GM21825 (cell line): ENCODE results near the gene ATP7A.
"Not testable (repeated sequence)": the region's sequence is repeated elsewhere in the genome, so short reads cannot be mapped to it uniquely, and the experiment has no call there.

Source experiments
- ATAC-seq: cut with Tn5 transposase; IDR thresholded peaks from one replicate; pipeline ENCODE4 v1.9.1; 2021; ENCODE audit warnings: mild to moderate bottlenecking, moderate library complexity; ENCODE audit not compliant: unreplicated experiment

The ATP7A gene

DNA sequence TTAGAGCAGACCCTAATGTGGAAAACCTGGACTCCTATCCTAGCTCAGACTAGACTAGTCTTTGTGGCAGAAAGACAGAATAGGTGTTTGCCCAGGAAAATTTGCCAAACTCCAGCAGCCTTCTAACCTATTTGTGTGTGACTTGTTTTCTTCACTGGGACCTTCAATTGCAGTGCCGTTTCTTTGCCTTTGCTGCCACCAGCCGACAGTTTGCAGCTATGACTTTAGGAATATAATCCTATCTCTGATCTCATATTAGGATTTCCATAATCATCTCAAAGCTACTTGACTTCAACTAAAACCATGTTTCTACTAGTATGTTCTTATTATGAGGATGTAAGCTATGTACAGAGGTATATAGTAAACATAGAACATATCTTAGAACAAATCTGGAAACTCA is 119.2 kb downstream of the ATP7A start:
- ATAC-seq, result no peak

DNA sequence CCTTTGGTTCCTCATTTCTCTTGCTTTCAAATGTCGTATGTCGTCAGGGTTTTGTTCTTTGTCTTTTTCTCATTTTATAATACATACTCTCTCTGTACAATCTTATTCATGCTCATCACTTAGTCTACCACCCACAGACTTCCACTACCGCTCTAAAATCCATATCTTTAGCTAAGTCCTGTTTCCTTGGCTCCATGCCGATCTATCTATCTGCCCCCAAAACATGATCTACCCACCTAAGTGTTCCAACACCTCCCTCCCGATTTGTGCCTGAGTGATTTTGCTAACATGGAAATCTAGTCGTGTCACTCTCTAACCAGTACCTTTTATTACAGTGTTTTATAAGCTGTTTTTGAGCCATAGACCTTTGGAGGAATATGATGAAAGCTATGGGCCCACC is 124.6 kb downstream of the ATP7A start:
- no peak for ATAC-seq

DNA sequence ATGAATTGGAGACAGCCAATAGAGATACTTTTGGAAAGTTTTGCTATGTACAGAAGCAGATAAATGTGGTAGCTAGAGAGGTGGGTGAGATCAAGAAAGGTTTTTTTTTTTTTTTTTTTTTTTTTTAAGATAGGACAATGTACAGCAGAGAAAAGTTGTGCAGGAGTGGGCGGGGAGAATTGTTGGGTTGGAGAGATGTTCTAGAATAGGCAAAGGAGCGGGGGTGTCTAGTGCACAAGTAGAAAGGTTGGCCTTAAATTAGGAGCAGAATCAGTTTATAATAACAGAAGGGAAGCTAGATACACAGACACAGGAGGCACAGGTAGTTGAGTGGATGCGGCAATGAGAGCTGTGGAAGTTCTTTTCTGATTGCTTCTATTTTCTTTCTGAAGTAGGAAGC is 127.4 kb downstream of the ATP7A start:
- no peak for ATAC-seq

DNA sequence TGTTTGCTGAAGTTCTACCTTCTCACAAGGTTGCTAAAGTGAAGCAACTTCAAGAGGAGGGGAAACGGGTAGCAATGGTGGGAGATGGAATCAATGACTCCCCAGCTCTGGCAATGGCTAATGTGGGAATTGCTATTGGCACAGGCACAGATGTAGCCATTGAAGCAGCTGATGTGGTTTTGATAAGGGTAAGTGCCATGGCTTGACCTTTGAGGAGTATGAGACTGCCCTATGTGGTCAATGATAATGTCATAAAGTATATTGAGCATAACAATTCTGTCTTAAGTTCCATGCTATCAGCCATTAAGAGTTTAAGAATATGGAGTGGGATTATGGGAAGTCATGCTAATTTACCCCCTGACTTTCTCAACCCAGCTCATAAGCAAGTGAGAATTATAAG is 132.1 kb downstream of the ATP7A start:
- ATAC-seq, result no peak

DNA sequence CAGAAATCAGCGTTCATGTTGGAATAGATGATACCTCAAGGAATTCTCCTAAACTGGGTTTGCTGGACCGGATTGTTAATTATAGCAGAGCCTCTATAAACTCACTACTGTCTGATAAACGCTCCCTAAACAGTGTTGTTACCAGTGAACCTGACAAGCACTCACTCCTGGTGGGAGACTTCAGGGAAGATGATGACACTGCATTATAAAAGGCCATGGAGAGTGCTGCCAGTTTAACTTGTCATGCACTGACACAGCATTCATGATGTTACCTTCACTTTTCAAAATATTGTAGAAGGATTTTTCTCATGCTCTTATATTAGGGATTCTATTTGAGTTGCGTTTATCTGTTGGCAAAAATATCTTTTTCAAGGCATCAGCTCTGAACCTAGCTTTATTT is 135.9 kb downstream of the ATP7A start:
- ATAC-seq, result no peak

DNA sequence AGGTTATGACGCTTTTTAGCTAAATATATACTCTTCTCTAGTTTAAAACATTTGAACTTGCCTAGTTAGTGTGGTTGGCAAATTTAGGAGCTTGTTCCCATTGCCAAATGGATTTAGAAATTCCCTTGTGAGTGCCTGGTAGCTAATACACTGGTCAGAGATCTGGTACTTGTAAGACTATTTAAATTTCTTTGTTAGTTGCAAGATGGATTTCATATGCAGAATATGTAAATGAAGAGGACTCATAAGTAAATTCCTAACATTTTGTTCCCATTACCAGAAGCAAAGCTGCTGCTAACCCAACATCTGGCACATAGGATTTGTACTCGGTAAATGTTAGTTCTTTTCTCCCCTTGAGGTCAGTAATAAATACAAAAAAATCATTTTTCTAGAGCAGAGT is 137.6 kb downstream of the ATP7A start:
- no peak for ATAC-seq

DNA sequence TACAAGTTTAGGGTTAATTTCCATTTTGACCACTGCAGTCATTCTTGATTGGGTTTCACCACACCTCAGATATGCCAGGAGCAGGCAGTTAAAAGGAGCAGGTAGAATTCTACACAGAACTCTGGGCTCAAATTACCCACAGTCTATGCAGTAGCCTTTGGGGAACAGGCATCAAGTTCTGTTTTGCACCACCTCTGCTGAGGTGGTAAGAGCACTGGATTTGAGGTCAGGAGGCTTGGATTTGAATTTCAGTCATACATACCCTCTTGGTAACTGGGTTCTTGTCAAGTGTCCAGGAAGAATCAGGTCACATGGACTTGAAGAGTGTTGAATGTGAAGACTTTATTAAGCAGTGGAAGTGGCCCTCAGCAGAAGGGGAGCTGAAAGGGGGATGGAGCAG is 153.2 kb downstream of the ATP7A start:
- no peak for ATAC-seq

DNA sequence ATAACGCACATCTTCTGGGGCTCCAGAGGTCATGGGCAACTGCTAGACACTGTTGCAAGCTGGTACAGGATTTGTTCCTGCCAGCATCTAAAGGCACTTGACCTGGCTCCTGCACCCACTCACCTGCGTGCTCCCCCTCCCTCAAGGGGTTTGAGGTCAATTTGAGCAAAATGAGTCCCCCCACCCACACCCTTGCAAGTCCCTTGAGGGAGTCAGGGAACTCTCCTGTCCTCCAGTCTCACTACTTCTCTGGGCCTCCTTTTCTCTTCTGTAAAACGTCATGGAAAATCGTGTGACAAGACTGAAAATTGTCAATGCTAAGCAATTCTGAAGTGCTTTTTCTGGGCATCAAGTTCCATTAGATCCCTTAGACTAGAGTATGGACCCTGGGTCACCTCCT is 153.7 kb downstream of the ATP7A start:
- ATAC-seq, result no peak

DNA sequence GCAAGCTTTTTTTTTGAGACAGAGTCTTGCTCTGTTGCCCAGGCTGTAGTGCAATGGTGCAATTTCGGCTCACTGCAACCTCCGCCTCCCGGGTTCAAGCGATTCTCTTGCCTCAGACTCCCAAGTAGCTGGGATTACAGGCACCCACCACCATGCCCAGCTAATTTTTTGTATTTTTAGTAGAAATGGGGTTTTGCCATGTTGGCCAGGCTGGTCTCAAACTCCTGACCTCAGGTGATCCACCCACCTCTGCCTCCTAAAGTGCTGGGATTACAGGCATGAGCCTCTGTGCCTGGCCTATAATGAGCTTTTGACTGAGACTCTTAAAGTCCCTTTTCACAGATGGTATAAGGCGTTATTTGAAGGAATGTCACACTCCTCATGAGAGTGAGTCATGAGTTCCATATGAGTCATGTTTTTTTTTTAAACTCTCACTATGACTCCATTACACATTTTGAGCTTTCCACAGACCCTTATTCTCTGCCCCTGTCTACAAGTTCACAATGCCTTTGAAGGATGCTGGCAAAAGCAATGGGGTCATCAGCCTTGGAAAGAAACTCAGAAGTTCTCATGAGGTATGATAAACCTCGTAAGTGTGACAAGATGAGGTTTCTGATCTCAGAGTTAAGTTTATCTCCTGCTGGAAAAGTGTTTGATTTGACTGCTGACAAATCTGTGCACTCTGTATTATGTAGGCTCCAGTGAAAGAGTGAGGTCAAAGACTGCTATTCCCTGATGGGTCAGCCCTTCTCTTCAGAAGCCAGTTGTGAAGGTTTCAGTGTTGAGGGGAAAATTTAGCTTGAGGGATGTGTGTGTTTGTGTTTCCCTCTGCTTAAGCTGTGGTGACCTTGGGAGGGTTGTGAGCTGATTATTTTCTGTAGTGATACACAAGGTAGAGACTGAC is 154.5 kb downstream of the ATP7A start:
- ATAC-seq, result peak; percentile 79

DNA sequence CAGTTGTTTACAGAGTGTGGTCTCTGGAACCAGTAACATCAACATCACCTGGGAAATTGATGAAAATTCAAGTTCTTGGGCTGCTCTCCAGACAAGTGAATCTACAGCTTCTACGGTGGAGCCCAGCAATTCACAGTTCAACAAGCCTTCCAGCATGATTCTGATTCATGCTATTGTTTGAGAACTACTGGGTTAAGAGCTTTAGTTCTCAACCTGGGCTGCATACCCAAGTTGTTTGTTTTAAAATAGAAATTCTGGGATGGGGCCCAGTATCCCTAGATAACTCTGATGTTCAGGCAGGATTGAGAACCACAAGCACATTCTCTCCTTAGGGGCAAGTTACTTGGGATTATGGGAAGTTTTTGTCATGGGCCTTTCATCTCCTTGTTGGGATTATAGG is 155.6 kb downstream of the ATP7A start:
- ATAC-seq, result no peak

DNA sequence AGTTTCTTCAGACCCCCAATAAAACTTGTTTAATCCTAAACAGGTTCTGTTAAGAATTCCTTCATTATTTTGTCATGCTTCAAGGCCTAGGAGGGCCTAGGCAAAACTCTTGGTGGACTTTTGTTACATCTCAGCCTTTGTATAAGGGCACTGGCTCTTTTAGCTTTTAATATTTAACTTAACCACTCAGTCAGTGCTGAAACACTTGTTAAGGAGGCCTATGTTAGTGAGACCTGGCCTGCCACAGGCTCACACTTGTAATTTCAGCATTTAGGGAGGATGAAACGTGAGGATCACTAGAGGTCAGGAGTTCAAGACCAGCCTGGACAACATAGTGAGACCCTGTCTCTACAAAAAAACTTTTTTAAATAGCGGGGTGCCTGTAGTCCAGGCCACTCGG is 160.8 kb downstream of the ATP7A start:
- no peak for ATAC-seq

DNA sequence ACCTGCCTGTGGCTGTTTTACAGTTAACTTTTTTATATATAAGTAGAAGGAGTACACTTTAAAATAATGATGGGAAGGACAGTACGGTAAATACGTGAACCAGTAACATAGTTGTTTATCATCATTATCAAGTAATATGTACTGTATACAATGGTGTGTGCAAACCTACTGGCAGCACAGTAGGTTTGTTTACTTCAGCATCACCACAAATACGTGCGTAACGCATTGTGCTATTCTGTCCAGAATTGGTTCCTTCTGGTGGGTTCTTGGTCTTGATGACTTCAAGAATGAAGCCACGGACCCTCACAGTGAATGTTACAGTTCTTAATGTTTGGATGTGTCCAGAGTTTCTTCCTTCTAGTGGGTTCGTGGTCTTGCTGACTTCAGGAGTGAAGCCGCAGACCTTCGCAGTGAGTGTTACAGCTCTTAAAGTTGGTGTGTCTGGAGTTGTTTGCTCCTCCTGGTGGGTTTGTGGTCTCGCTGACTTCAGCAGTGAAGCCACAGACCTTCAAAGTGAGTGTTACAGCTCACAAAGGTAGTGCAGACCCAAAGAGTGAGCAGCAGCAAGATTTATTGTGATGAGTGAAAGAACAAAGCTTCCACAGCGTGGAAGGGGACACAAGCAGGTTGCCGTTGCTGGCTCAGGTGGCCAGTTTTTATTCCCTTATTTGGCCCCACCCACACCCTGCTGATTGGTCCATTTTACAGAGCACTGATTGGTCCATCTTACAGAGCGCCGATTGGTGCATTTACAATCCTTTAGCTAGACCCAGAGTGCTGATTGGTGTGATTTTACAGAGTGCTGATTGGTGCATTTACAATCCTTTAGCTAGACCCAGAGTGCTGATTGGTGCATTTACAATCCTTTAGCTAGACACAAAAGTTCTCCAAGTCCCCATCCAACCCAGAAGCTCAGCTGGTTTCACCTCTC is 162.9 kb downstream of the ATP7A start:
- not testable (repeated sequence) for ATAC-seq

DNA sequence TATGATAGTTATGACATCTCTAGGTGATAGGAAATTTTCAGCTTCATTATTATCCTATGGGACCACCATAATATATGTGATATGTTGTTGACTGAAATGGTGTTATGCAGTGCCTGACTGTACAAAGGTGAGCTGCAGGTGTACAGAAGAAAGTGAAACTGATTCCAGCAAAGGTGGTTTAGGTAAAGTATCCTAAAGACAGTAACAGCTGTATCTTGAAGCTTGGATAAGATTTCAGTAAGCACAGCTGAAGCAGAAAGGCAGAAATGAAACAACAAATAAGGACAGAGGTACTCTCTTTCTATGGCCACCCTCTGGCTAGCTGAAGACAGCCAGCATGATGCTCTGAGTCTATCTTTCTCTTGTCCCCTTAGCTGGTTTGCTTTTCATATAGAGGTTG is 163.6 kb downstream of the ATP7A start:
- ATAC-seq, result no peak

DNA sequence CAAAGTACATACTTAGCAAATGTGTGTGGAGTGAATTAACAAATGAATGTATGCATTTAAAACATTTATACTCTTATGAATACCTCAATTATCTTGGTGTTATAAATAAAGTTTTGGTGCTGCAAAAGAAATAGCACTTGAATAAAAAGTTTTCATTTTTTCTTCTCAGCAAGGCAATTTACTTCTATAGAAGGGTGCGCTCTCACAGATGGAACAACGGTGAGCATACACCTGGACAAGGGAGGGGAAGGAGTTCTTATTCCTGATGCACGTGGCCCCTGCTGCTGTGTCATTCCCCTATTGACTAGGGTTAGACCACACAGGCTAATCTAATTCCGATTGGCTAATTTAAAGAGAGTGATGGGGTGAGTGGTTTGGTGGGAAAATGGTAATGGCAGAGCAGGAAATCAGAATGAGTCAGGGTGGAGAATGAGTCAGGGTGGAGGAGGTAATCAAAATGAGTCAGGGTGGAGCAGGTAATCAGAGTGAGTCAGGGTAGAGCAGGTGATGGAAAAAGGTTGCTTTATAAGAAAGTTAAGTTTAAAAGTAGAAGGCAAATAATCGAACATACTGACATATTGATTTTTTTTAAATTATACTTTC is 165.4 kb downstream of the ATP7A start:
- ATAC-seq, result no peak

DNA sequence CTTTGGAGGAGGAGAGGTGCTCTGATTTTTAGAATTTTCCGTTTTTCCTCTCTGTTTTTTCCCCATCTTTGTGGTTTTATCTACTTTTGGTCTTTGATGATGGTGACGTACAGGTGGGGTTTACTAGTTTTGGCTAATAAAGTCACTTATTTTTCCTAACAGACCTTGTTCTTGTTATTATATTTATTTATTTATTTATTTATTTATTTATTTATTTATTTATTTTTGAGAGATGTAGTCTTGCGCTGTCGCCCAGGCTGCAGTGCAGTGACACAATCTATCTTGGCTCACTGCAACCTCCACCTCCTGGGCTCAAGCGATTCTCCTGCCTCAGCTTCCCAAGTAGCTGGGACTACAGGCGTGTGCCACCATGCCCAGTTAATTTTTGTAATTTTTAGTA is 170.9 kb downstream of the ATP7A start:
- not testable (repeated sequence) for ATAC-seq

DNA sequence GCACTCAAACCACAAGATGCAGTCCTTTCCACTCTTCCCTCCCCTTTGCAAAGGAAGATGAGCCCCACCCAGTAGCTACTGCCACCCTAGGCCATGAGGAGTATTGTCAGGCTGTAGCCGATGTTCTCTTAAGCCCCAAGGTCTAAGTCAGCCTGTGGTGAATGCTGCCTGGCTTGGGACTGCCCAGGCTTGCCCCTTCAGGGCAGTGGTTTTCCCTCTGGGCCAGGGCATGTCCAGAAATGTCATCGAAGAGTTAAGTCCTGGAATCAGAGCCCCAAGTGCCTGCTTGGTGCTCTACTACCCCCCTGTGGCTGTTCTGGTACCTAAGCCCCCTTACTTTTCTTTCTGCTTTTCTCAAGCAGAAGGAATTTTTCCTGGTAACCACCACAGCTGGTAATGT is 181.8 kb downstream of the ATP7A start:
- ATAC-seq, result peak; percentile 78

DNA sequence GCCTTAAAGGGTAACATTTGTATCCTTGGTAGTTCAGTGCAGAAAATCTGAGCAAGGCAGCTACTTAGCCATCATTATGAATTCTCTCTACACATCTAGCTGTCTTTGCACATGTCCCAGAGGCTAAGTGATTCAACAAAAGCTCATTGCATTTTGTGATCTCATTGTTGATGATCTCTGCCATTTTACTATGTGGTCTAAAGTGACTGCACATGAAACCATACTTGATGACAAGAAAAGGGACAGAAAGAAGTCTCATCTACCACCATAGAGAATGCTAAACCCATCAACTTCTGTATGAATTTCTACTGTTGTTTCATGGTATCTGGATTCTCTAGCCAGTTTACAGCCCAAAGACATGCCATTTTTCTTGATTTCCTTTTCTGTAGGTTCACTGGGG is 187.6 kb downstream of the ATP7A start:
- no peak for ATAC-seq
